ENCODE data around the gene CYP20A1.
"Not testable (repeated sequence)": the region's sequence is repeated elsewhere in the genome, so short reads cannot be mapped to it uniquely, and the experiment has no call there.

Gene CYP20A1

DNA sequence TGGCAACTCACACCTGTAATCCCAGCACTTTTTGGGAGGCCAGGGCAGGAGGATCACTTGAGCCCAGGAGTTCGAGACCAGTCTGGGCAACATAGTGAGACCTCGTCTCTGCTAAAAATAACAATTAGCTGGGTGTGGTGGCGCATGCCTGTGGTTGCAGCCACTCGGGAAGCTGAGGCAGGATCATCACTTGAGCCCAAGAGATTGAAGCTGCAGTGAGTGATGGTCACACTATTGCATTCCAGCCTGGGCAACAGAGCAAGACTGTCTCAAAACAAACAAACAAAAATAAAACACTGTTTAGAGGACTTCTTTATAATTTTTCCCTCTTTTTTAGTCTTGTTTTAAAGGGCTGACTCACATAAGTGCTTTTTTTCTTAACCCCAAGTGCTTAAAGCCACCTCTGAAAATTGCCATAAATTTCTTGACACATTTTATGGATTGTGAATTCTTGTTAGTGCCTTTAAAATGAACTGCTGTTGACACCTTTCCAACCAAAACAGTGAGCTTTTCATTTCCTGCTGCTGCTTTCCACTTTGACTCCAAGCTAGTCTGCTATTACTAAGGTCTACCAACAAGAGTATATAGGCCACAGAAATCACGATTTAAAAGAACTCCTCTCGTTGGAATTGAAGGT is 41.7 kb downstream of the CYP20A1 start:
- no peak for FAIRE-seq
- peak; percentile 15 for DNase-seq (ENCODE audit: insufficient read length, low spot score)

DNA sequence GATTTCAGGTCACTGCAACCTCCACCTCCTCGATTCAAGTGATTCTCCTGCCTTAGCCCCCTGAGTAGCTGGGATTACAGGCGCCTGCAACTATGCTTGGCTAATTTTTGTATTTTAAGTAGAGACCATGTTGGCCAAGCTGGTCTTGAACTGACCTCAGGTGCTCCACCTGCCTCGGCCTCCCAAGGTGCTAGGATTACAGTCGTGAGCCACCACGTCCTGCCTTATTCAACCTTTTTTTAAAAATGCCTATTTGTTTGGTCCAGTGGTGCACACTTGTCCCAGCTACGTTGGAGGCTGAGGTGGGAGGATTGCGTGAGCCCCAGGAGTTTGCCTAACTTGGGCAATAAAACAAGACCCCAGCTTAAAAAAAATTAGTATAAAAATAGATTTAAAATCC is 43.3 kb downstream of the CYP20A1 start:
- no peak for FAIRE-seq

DNA sequence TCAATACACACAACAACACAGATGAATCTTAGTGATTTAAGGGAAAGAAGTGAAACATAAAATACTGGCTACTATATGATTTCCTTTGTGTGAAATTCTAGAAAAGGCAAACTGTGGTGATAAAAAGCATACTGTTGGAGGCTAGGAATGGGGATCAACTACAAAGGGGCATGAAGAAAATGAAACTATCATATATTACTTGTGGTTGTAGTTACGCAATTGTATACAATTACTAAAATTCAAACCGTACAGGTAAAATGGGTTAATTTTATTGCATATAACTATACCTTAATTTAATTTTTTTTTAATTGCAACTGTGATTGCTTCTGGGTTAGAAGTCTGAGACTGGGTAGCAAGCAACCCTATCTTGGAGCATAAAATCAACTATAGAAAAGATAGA is 47.7 kb downstream of the CYP20A1 start:
- no peak for DNase-seq (ENCODE audit: insufficient read length, low spot score)
- no peak for FAIRE-seq

More for the DNA sequence above, 43.3 kb downstream of the CYP20A1 start:
- no peak for DNase-seq (ENCODE audit: insufficient read length, low spot score)

DNA sequence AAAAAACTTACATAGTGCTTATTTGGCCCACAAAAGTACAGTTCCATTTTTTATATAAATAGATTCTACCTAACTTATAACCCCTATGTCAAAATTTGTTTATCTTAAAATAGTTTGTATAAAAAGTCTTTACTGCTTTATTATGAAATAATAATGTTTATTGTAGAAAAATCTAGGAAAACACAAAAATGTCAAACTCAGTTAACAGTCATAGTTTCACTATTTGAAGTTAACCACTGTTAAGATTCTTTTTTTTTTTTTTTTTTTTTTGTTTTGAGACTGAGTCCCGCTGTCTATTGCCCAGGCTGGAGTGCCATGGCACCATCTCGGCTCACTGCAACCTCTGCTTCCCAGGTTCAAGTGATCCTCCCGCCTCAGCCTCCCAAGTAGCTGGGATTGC is 62.8 kb downstream of the CYP20A1 start:
- DNase-seq (ENCODE audit: insufficient read length, low spot score) (no peak), FAIRE-seq (no peak)

DNA sequence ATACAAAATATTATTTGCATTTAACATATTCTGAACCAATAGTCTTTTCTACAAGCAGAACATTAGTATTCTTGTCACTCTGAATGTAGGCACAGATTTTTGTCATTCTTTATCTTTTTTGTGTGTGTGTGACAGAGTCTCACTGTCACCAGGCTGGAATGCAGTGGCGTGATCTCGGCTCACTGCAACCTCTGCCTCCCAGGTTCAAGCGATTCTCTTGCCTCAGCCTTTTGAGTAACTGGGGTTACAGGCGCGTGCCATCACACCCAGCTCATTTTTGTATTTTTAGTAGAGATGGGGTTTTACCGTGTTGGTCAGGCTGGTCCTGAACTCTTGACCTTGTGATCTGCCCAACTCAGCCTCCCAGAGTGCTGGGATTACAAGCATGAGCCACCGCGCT is 63.8 kb downstream of the CYP20A1 start:
- not testable (repeated sequence) for FAIRE-seq

DNA sequence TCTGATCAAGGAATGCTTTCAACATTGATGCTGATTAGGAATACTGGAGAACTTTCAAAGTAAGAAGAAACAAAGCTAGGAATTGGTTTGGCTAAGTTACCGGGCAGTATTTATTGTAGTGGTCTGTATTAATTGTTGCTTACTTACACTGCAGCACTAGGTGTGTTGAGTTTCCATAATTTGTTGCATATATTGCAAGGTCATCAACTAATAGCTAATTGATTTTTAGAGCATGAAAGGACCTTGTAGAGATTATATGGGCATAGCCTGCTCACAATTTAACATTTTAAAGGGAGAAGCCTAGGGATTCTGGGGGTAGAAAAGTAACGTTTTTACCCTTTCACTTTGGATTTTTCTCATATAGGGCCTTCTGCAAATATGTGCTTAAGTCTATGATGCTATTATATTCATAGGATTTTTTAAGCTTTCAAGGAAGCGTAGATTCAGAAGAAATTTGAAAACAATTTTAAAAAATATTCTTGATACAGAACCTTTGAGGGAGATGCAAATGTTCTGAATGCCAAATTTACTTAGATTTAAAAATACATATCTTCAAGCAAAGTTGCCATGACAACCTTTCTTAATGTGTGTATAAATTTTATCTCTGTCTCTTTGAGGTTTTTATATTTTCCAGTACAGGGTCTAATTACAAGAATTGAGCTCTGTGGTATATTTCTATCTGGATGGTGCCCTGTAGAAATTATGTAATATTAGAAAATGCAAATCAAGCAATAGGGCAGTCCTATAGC is 72.0 kb downstream of the CYP20A1 start:
- FAIRE-seq = no peak
- no peak for DNase-seq (ENCODE audit: insufficient read length, low spot score)

More for the DNA sequence above, 63.8 kb downstream of the CYP20A1 start:
- not testable (repeated sequence) for DNase-seq (ENCODE audit: insufficient read length, low spot score)

DNA sequence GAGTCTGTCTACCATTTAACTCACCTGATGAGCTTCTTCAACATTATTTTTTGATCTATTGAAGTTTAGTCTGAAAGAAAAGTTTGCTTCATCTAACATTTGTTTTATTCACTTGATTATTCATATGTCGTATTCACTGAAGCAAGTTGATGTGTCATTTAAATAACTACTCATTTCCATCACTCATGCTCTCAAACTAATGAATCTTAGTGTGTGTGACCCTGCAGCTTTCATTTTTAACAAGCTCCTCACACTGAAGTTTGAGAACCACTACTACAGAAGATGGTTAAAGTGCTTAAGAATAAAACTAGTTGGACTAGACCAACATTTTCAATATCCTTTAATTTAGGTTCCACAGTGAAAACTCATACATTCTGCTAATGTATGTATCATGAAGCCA is 87.5 kb downstream of the CYP20A1 start:
- no peak for FAIRE-seq
- no peak for DNase-seq (ENCODE audit: insufficient read length, low spot score)

DNA sequence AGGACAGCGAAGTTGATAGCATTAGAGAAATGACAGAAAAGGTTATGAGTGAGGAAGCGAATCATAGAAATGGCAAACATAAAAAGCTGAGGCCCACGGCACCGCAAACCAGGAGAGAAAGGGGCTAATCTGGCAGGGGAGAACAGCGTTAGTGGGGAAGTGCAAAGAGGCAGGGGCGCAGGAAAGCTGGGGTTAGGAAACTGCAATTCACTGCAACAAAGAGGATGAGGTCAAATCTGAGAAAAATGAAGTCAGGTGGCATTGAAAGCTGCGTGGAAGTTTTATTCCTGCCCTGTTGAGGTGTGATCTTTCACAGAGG is 88.7 kb downstream of the CYP20A1 start:
- peak; percentile 10 for DNase-seq (ENCODE audit: insufficient read length, low spot score)
- no peak for FAIRE-seq

DNA sequence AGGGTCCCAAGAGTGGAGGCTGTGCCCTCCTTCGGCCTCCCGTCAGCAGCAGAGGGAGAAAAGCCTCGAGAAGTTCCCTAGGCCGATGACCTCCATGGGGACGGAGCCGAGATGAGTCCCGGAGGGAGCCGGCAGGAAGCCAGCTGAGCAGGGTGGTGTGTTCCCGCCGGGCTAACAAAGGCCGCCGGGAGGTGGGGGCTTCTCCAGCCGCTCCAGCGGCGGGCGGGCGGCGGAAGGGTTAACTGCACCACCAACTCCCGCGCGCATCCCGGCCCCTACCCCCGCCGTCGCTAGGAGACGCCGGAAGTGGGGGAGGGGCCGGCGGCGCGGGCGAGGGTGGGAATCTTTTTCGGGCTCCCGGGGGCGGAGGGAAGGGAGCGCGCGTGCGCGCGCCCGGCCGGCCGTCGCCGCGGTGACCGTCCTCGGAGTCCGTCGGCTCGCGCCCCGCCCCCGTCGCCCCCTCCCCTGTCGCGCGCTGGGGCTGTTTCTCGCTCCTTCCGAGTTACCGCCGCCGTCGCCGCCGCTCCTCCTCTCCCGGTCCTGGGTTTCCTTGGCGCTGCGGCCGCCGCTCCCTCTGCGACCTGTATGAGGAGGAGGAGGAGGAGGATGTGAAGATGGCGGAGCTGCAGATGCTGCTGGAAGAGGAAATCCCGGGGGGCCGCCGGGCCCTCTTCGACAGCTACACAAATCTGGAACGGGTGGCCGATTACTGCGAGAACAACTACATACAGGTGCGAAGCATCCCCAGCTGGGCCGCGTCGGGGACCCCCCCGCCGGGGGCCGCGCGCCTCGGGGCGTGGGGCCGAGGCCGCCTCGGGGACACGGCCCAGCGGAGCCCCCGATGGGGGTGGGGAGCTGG is 89.3 kb downstream of the CYP20A1 start, which contains the start of gene ABI2:
Gene ABI2, plus strand, starts transcription at position 494 of the 859 bp plus-strand sequence. Its CDS starts 121 bp downstream, at position 615.
- FAIRE-seq = peak; percentile 55
- DNase-seq (ENCODE audit: insufficient read length, low spot score) = peak; percentile 91

DNA sequence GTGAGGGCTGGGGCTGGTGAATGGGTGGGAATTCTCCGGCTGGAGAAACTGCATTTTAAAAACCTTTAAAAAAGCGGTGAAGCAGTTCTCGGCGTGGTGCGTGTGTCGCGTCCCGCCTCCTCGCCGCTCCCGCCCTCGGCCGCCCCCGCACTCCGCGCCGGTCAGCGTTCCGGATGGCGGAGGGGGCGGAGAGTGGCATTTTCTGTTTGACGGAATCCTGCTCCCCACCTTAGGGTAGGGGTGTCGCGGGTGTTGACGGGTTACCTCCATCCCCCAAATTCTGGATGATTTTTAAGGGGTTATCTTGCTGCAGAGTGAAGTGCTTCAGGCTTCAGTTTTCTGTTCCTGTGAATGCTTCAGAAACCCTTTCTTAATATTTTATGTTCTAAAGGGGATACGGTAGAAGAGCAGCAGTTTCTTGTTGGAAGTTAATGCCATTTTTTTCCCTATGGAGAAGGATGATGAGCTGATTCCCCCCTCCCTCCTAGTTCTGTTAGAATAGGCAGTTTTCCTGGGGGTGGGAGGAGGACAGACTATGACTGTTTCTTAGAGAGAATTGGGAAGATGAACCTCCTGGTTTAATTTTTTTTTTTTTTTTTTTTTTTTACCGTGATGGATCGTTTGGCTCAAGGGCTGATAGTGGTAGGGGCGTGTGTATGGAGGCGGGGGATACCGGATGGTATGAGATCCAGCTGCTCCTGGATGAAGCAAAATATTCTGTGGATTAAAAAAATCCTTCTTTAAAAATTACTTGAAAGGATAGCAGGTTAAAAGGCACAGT is 90.1 kb downstream of the CYP20A1 start:
- FAIRE-seq = peak; percentile 80
- peak; percentile 35 for DNase-seq (ENCODE audit: insufficient read length, low spot score)

DNA sequence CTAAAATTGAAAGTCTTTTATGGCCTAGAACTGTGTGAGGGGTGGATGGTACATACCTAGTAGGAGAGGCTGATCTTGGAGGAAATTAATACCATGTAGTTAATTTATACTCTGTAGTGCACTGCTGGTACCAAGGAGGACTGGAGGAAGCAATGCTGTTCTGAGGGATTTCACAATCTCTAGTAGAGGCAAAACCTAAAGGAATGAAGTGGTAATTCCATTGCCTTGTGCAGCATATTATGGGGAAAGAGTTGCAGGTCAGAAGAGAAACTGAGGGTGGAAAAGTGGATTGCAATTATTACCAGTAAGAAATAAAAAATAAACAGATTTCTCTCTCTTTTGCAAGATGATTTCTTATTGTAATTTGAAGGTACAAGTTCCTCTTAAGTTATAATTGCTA is 91.6 kb downstream of the CYP20A1 start:
- DNase-seq (ENCODE audit: insufficient read length, low spot score) (no peak), FAIRE-seq (no peak)

DNA sequence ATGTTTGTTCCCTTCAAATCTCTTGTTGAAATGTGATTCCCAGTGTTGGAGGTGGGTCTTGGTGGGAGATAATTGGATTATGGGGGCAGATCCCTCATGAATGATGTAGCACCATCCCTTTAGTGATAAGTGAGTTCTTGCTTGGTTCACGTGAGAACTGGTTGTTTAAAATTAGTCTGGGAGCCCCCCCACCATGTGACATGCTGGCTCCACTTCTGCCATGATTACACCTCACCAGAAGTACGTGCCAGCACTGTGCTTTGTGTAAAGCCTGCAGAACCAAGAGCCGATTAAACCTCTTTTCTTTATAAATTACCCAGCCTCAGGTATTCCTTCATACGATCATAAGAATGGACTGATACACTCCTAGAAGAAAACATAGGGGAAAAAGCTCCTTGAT is 99.5 kb downstream of the CYP20A1 start:
- FAIRE-seq (no peak), DNase-seq (ENCODE audit: insufficient read length, low spot score) (no peak)

DNA sequence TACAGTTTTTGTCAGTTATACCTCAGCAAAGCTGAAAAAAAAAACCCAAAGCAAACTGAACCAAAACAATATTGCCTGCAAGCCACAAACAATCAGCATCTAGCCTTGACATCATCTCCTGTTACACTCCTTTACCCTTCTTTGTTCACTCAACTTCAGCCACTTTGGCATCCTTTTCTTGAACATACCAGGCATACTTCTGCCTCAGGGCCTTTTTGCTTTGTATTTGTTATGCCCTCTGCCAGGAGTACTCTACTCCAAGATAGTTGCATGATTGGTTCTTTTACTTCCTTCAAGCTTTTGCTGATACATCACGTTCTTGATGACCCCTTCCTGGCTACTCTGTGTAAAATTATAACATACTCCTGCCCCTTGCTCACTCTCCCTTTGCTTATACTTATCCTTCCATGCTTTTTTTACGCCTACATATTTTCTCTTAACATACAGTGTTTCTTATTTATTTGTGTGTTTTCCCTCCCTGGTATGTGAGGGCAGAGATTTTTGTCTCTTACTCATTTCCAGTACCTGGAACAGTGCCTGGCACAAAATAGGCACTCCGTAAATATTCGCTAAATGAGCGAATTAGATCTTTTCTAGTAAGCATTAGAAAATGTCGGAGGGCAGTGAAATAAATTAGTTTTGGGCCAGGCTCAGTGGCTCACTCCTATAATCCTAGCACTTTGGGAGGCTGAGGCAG is 102.1 kb downstream of the CYP20A1 start:
- FAIRE-seq = peak; percentile 68
- DNase-seq (ENCODE audit: insufficient read length, low spot score) = peak; percentile 55

DNA sequence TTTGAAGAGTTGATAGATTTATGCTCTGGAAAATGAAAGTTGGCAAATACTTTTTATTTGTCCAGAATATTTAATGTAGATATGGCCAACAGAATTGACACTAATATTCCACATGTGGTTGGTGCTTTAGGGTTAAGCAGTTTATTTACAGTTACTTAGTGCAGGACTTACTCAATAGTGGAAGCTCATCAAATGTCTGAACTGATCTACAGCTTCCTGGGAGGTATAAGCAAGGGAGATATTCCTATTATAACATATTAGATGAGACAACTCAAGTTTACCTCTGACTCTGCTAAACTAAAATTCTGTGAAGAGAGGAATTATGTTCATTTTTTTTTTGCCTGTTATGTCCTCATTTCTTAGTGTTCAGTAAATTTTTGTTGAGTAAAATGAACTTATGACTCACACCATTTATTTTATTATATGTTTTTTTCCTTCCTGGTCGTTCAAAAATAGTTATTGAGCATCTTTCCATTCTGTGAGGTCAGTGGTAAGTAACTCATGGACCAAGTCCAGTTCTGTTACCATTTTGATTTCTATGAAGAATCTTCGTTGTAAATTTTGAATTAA is 103.0 kb downstream of the CYP20A1 start:
- no peak for DNase-seq (ENCODE audit: insufficient read length, low spot score)
- FAIRE-seq = no peak

DNA sequence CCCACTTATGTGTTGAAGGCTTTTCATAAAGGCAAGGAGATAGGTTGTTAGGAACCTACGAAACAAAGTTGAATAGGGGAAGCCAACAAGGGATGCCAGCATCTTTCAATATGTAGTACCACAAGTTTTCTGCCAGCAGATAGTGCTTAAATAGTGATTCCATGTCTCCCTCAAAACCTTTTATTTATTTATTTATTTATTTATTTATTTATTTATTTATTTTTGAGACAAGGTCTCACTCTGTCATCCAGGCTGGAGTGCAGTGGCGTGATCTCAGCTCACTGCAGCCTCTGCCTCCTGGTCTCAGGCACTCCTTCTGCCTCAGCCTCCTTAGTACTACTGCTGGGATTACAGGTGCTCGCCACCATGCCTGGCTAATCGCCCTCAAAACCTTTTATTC is 103.6 kb downstream of the CYP20A1 start:
- DNase-seq (ENCODE audit: insufficient read length, low spot score); FAIRE-seq: not testable (repeated sequence)

DNA sequence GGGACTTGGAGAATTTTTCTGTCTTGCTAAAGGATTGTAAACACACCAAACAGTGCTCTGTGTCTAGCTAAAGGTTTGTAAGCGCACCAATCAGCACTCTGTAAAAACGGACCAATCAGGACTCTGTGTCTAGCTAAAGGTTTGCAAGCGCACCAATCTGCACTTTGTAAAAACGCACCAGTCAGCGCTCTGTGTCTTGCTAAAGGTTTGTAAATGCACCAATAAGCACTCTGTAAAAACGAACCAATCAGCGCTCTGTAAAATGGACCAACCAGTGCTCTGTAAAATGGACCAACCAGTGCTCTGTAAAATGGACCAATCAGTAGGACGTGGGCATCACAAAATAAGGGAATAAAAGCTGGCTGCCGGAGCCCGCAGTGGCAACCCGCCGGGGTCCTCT is 105.8 kb downstream of the CYP20A1 start:
- FAIRE-seq = no peak

DNA sequence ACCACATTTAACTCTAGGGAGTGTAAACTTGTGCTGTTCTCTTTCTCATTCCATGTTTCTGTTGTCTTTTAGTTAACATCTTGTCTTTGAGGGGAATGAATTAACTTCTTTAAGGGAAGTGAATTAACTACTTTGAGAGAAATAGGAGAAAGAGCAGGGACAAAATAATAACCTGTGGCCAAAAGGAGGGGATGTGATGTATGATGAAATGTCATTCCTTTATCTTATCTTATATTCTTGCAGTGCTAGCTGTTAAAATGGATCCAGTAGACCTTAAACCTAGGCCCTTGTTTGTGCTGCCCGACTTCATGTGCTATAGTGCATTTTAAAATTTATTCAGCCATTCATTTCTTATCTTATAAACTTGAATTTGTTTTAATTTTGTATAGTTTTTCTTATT is 107.8 kb downstream of the CYP20A1 start:
- DNase-seq (ENCODE audit: insufficient read length, low spot score) = no peak
- FAIRE-seq = no peak

More for the DNA sequence above, 105.8 kb downstream of the CYP20A1 start:
- DNase-seq (ENCODE audit: insufficient read length, low spot score) = no peak

DNA sequence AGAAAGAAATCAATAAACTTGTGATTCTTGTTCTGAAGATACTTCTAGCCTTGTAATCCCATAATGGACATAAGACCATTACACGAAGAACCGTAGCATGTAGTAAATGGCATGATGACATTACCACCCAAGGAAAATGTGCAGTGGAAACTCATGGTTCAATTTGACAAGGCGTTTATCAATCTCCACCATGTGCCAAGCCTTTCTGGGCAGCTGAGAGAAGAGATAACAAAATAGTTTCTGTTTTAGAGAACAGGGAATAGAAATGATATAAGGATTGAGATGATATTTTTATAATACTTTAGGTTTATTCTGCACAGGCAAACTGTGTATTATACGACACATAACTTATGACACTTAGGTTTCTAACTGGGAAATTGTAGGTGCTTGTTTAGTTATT is 108.6 kb downstream of the CYP20A1 start:
- FAIRE-seq = no peak

DNA sequence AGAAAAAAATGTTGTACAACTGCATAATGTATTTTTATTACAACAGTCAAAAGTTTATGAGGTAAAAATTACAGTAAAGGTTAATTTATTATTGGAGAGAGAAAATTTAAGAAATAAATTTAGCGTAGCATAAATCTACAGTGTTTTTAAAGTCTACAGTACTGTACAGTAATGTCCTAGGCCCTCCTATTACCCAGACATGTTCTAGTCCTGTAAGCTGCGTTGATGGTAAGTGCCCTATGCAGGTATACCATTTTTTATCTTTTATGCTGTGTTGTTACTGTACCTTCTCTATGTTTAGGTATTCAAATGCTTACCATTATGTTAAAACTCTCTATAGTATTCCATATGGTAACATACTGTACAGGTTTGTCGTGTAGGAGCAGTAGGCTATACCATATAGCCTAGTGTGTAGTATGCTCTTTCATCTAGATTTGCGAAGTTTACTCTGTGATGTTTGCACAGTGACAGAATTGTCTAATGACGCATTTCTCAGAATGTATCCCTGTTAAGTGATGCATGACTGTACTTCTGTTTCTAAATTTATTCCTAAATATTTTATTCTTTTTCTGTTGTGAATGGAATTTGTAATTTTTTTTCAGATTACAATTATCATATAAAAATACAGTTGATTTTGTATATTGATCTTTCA is 113.9 kb downstream of the CYP20A1 start:
- FAIRE-seq (no peak), DNase-seq (ENCODE audit: insufficient read length, low spot score) (no peak)

More for the DNA sequence above, 108.6 kb downstream of the CYP20A1 start:
- DNase-seq (ENCODE audit: insufficient read length, low spot score) = no peak

Data from HTR-8/SVneo (cell line).